Transverse colon (tissue), 4 donors: ENCODE results near the gene JDP2.

Experiments
- EP300 ChIP-seq: sonication (generic); formaldehyde crosslinking; IDR thresholded peaks from one replicate; pipeline ENCODE4 v1.6.1; 2017; ENCODE audit warnings: antibody characterized with exemption, low read depth
- POLR2AphosphoS5 ChIP-seq, 3 donors: sonication (generic); formaldehyde crosslinking; IDR thresholded peaks; one replicate each; pipeline ENCODE4 v1.6.1; 2016; ENCODE audit warnings: antibody characterized with exemption in 3 of 3
- TF ChIP-seq, protein P1 (sequence below), 5 experiments: fragments of 200-600 bp in 3 of 5; fragments of 450-650 bp in 2 of 5; sonication (generic) in 3 of 5; IDR thresholded peaks; 1 replicate in 2 of 5; 2 replicates in 3 of 5; pipeline ENCODE4 v1.5.1; 2016 to 2017; ENCODE audit warnings: antibody characterized with exemption in 5 of 5, inconsistent platforms in 3 of 5, mild to moderate bottlenecking in 2 of 5, moderate library complexity in 1 of 5

DNA sequence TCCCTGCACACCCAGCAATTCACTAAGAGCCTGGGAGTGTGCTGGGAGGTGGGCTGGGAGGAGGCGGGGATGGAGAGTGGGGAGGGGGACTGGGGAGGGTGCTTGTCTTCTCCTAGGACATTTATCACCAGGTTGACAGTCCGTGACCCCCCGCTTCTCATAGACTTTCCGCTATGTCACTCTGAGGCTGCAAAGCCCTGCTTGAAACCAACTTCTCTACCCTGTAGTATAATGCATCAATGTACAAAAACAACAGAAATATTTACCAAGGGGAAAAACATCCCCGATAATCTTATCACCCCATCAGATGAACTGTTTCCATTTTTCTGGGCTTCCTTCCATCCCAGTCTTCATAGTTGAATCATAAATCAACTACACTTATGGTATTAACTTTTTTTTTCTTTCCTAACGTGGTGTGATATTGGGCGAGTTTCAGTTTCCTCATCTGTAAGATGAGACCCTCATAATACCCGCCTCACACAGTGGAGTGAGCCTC lies 65.8 kb downstream of the JDP2 start:
- TF ChIP-seq POLR2AphosphoS5 (IDR thresholded peaks at IDR 0.05) = no peak
- TF ChIP-seq, protein P1, sequence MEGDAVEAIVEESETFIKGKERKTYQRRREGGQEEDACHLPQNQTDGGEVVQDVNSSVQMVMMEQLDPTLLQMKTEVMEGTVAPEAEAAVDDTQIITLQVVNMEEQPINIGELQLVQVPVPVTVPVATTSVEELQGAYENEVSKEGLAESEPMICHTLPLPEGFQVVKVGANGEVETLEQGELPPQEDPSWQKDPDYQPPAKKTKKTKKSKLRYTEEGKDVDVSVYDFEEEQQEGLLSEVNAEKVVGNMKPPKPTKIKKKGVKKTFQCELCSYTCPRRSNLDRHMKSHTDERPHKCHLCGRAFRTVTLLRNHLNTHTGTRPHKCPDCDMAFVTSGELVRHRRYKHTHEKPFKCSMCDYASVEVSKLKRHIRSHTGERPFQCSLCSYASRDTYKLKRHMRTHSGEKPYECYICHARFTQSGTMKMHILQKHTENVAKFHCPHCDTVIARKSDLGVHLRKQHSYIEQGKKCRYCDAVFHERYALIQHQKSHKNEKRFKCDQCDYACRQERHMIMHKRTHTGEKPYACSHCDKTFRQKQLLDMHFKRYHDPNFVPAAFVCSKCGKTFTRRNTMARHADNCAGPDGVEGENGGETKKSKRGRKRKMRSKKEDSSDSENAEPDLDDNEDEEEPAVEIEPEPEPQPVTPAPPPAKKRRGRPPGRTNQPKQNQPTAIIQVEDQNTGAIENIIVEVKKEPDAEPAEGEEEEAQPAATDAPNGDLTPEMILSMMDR (IDR thresholded peaks at IDR 0.05) = no peak
- TF ChIP-seq EP300 = no peak
